AG09319 (cell line): ENCODE data around the gene IQGAP2.
"Not testable (repeated sequence)": the region's sequence is repeated elsewhere in the genome, so short reads cannot be mapped to it uniquely, and the experiment has no call there.

Experiments used
- DNase-seq: peaks from one replicate; pipeline ENCODE4 v3.0.0-alpha.2; 2010; ENCODE audit warnings: low read depth; ENCODE audit errors: extremely low read depth
- TF ChIP-seq, protein P1 (sequence below): IDR thresholded peaks from 2 replicates; pipeline ENCODE4 v1.5.1; 2011; ENCODE audit warnings: low read depth, mild to moderate bottlenecking, inconsistent platforms, low read length, moderate library complexity

Gene IQGAP2

DNA sequence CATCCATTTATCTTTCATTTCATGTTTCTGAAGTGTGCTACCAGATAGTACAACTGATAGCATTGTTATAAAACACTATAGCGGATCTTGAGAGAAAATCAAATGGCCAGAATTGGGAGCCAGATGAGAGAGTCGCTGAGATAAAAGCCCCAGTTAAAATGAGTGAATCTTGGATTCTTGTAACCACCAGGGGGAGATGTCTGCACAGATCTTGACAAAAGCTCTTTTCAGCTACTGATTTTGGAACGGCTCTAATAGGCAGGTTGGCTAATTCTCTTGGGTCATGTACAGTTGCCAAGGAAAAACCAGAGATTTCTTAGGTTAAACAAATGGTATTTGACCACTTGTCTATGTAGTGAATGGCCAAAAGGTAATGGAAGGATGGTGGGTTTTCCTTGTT is 198.4 kb downstream of the IQGAP2 start:
- TF ChIP-seq, protein P1, sequence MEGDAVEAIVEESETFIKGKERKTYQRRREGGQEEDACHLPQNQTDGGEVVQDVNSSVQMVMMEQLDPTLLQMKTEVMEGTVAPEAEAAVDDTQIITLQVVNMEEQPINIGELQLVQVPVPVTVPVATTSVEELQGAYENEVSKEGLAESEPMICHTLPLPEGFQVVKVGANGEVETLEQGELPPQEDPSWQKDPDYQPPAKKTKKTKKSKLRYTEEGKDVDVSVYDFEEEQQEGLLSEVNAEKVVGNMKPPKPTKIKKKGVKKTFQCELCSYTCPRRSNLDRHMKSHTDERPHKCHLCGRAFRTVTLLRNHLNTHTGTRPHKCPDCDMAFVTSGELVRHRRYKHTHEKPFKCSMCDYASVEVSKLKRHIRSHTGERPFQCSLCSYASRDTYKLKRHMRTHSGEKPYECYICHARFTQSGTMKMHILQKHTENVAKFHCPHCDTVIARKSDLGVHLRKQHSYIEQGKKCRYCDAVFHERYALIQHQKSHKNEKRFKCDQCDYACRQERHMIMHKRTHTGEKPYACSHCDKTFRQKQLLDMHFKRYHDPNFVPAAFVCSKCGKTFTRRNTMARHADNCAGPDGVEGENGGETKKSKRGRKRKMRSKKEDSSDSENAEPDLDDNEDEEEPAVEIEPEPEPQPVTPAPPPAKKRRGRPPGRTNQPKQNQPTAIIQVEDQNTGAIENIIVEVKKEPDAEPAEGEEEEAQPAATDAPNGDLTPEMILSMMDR: peak; percentile 68
- peak; percentile 55 for DNase-seq

DNA sequence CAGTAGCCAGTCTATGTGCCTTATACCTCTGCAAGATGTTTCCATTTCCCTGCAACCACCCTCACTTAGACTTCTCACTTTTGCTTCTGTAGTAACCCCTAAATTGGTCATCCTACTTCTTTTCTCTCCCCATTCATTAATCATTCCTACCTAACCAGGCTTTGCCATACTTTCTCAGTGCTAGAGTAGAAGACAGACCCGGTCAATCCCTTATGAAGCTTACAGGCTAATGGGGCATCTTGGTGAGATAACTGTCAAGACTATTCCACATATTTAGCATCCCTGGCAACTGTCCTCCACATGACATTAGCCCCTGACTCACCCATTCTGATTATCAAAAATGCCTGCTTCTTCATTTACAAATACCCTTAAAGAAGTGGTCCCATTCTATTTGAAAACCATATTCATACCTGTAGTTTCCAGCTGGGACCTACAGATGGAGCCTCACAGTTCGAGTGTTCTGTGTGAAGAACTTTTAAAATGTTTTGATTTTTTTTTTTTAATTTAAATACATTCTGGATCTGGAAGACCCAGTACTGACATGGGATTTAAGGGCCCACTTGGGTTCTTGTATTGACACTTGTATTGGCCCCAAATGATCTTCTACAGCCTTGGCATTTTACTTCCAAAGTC is 199.1 kb downstream of the IQGAP2 start:
- TF ChIP-seq, protein P1: peak; percentile 49
- DNase-seq: no peak

DNA sequence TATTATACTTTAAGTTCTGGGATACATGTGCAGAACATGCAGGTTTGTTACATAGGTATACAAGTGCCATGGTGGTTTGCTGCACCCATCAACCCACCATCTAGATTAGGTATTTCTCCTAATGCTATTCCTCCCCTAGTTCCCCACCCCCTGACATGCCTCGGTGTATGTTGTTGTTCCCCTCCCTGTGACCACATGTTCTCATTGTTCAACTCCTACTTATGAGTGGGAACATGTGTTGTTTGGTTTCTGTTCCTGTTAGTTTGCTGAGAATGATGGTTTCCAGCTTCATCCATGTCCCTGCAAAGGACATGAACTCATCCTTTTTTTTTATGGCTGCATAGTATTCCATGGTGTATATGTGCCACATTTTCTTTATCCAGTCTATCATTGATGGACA is 200.9 kb downstream of the IQGAP2 start:
- not testable (repeated sequence) for DNase-seq

DNA sequence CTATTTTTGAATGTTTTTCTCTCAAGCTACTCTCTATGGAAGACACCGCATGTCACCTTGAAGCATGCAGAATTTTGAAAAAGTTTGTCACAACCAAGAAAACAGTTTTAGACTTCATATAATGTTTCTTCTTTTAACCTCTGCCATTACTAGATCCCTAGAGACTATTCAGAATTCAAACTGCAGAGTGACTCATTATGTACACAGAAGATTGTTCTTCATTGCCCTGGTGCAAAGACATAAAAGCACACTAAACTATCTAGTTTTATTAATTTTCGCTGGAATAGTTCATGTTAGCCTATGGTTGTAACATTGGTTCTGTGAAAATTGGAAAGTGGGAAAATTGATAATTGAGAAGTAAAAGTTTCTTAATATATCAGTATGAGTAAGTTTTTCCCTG is 201.8 kb downstream of the IQGAP2 start:
- TF ChIP-seq, protein P1: no peak
- no peak for DNase-seq

DNA sequence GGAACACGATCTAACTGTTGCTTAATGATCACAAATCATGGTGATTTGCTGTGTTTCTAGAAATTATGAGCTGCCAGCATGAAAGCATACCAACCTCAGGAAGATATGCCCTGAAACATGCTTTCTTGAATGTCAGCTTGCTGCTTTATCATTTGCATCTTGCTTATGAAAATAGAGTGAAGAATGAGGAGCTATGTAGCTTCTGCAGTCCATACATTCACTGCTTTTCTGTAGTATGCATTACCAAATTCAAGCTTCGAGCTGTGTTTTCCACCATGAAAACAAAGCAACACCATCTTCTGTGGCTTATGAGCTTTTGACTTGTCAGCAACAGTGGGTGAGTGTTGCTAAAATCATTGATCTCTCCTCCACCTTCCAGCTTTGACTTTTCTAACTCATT is 203.6 kb downstream of the IQGAP2 start:
- no peak for DNase-seq
- TF ChIP-seq, protein P1: no peak

DNA sequence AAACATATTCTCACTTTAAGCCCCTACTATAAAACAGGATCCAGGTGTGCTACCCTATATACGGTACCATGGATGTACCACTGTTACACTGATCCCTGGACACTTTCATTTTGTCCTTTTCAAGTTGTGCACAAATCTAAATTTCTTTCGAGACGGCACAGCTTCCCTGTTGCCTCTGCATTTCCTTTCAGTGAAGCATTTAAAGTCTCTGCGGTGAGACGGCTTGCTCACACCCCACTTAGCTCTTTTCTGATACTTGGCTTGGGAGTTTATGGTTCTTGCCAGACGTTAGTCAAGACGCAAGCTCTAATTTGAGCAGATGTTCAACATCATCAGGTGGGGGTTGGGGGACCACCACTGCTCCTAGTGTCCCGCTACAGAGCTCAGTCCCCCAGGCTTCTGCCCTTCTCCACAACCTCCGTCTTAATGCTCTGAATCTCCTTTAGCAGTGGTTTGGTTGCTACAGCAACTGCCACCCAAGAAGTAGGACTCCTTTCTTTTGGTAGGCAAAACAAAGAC is 204.3 kb downstream of the IQGAP2 start:
- TF ChIP-seq, protein P1: no peak

DNA sequence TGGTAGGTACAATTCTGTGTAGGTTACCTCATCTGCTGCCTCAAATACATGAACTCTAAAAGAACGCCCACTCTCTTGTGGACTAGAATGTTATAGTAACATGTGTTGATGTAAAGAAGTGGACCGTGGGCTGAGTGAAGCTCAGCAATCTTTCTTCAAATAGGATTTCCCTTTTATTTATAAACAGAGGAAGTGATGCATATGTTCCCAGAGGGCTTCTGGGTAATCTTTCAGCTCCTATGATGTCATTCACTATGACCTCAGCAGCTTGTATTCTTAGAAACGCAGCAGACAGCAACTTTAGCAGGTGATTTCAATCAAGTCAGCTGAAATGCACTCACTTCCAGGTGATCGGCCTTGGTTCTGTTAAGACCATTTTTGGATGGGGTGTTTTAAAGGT is 205.7 kb downstream of the IQGAP2 start:
- no peak for DNase-seq
- TF ChIP-seq, protein P1: no peak

More for the DNA sequence above, 204.3 kb downstream of the IQGAP2 start:
- DNase-seq: no peak

DNA sequence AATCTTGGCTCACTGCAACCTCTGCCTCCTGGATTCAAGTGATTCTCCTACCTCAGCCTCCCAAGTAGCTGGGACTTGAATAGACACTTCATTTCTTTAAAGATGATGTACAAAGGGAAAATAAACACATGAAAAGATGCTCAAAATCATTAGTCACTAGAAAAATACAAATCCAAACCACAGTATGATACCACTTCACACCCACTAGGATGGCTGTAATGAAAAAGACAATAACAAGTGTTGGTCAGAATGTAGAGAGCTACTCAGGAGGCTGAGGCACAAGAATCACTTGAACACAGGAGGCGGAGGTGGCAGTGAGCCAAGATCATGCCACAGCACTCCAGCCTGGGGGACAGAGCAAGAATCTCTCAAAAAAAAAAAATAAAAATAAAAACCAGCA is 207.1 kb downstream of the IQGAP2 start:
- TF ChIP-seq, protein P1: no peak
- DNase-seq: no peak
